ENCODE measurements around the gene ARL17B.
A peak's percentile ranks its signal among the peaks of the same experiment; 100 is the strongest.
"Not testable (repeated sequence)": the region's sequence is repeated elsewhere in the genome, so short reads cannot be mapped to it uniquely, and the experiment has no call there.

GRCh38 chr17:46286764-46287221 lies 74.8 kb downstream of the ARL17B start:
- TF ChIP-seq, protein P1, sequence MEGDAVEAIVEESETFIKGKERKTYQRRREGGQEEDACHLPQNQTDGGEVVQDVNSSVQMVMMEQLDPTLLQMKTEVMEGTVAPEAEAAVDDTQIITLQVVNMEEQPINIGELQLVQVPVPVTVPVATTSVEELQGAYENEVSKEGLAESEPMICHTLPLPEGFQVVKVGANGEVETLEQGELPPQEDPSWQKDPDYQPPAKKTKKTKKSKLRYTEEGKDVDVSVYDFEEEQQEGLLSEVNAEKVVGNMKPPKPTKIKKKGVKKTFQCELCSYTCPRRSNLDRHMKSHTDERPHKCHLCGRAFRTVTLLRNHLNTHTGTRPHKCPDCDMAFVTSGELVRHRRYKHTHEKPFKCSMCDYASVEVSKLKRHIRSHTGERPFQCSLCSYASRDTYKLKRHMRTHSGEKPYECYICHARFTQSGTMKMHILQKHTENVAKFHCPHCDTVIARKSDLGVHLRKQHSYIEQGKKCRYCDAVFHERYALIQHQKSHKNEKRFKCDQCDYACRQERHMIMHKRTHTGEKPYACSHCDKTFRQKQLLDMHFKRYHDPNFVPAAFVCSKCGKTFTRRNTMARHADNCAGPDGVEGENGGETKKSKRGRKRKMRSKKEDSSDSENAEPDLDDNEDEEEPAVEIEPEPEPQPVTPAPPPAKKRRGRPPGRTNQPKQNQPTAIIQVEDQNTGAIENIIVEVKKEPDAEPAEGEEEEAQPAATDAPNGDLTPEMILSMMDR (IDR thresholded peaks at IDR 0.05 in 4 of 5, conservative IDR thresholded peaks at IDR 0.05 in 1 of 5) = peak; percentile 69 to 78 (median 70)
- TF ChIP-seq POLR2A (IDR thresholded peaks at IDR 0.05) = not testable (repeated sequence)
